NB4 (cell line): ENCODE data around the gene TMEM95.
A peak's percentile ranks its signal among the peaks of the same experiment; 100 is the strongest.

Experiments used
- CTCF ChIP-seq: IDR thresholded peaks from one replicate; pipeline ENCODE4 v1.5.1; 2012; ENCODE audit warnings: low read depth, low read length
- POLR2A ChIP-seq: IDR thresholded peaks from 2 replicates; pipeline ENCODE4 v1.6.1; 2011; ENCODE audit warnings: mild to moderate bottlenecking; ENCODE audit not compliant: insufficient read length; ENCODE audit errors: extremely low read depth

GRCh38 chr17:7323731-7324437, 31.1 kb upstream of the TMEM95 start:
- TF ChIP-seq CTCF = peak; percentile 57
- TF ChIP-seq POLR2A = no peak
